ENCODE results near the gene NTSR1.

NTSR1 gene

GRCh38 chr20:62695448-62696414, 12.9 kb upstream of the NTSR1 start:
- Mint-ChIP-seq H3K27ac (no peak overlapping the region), H3K36me3 (no peaks in the 10 kb centered on the region), H3K4me3 (no peak overlapping the region), H3K9me3 (no peaks in the 10 kb centered on the region), H3K4me1 (peaks cover 17% of the 10 kb centered on the region), H3K27me3 (peaks cover 57% of the 10 kb centered on the region)
- ATAC-seq, result no peak

- Mint-ChIP-seq H3K4me1 (peaks cover 9% of the 10 kb centered on the region), H3K27ac (no peak overlapping the region), H3K9me3 (no peaks in the 10 kb centered on the region), H3K36me3 (no peaks in the 10 kb centered on the region), H3K27me3 (peaks cover 55% of the 10 kb centered on the region), H3K4me3 (no peak overlapping the region)
- no peak for ATAC-seq
These were observed 12.1 kb upstream of the NTSR1 start for GRCh38 chr20:62696434-62696957.

GRCh38 chr20:62696989-62697388, 11.6 kb upstream of the NTSR1 start:
- Mint-ChIP-seq H3K9me3 (no peaks in the 10 kb centered on the region), H3K27ac (no peak overlapping the region), H3K4me1 (peaks cover 5% of the 10 kb centered on the region), H3K27me3 (peaks cover 55% of the 10 kb centered on the region), H3K36me3 (no peaks in the 10 kb centered on the region), H3K4me3 (no peak overlapping the region)
- no peak for ATAC-seq

GRCh38 chr20:62697468-62697912, 11.1 kb upstream of the NTSR1 start:
- peaks cover 5% of the 10 kb centered on the region for H3K4me1 Mint-ChIP-seq
- no peak overlapping the region for H3K4me3 Mint-ChIP-seq
- peaks cover 55% of the 10 kb centered on the region for H3K27me3 Mint-ChIP-seq
- H3K9me3 Mint-ChIP-seq, result no peaks in the 10 kb centered on the region
- no peak for ATAC-seq
- no peaks in the 10 kb centered on the region for H3K36me3 Mint-ChIP-seq
- H3K27ac Mint-ChIP-seq, result no peak overlapping the region

GRCh38 chr20:62698231-62698630, 10.4 kb upstream of the NTSR1 start:
- Mint-ChIP-seq H3K4me3 (no peak overlapping the region), H3K27ac (no peak overlapping the region), H3K9me3 (no peaks in the 10 kb centered on the region), H3K4me1 (peaks cover 3% of the 10 kb centered on the region), H3K27me3 (peaks cover 54% of the 10 kb centered on the region), H3K36me3 (no peaks in the 10 kb centered on the region)
- no peak for ATAC-seq

GRCh38 chr20:62699296-62699695, 9.3 kb upstream of the NTSR1 start:
- H3K9me3 Mint-ChIP-seq, result no peaks in the 10 kb centered on the region
- no peak overlapping the region for H3K4me3 Mint-ChIP-seq
- no peaks in the 10 kb centered on the region for H3K36me3 Mint-ChIP-seq
- H3K27ac Mint-ChIP-seq, result no peak overlapping the region
- H3K4me1 Mint-ChIP-seq, result peaks cover 7% of the 10 kb centered on the region
- ATAC-seq, result no peak
- peaks cover 55% of the 10 kb centered on the region for H3K27me3 Mint-ChIP-seq

GRCh38 chr20:62699741-62700140, 8.9 kb upstream of the NTSR1 start:
- ATAC-seq, result no peak
- no peaks in the 10 kb centered on the region for H3K36me3 Mint-ChIP-seq

GRCh38 chr20:62700261-62700930, 8.2 kb upstream of the NTSR1 start:
- no peaks in the 10 kb centered on the region for H3K9me3 Mint-ChIP-seq
- H3K4me3 Mint-ChIP-seq, result no peak overlapping the region
- no peak for ATAC-seq
- H3K27me3 Mint-ChIP-seq, result peaks cover 55% of the 10 kb centered on the region
- peaks cover 7% of the 10 kb centered on the region for H3K4me1 Mint-ChIP-seq
- no peak overlapping the region for H3K27ac Mint-ChIP-seq
- no peaks in the 10 kb centered on the region for H3K36me3 Mint-ChIP-seq

More at GRCh38 chr20:62699741-62700140, 8.9 kb upstream of the NTSR1 start:
- Mint-ChIP-seq H3K4me3 (no peak overlapping the region), H3K27ac (no peak overlapping the region), H3K4me1 (peaks cover 7% of the 10 kb centered on the region), H3K9me3 (no peaks in the 10 kb centered on the region), H3K27me3 (peaks cover 55% of the 10 kb centered on the region)

GRCh38 chr20:62701161-62702012, 7.2 kb upstream of the NTSR1 start:
- H3K36me3 Mint-ChIP-seq, result no peaks in the 10 kb centered on the region
- peaks cover 61% of the 10 kb centered on the region for H3K27me3 Mint-ChIP-seq
- no peak overlapping the region for H3K4me3 Mint-ChIP-seq
- no peak for ATAC-seq
- H3K4me1 Mint-ChIP-seq, result peaks cover 7% of the 10 kb centered on the region
- H3K9me3 Mint-ChIP-seq, result no peaks in the 10 kb centered on the region
- no peak overlapping the region for H3K27ac Mint-ChIP-seq

- ATAC-seq, result peak; percentile 18
- no peak overlapping the region for H3K27ac Mint-ChIP-seq
- peaks cover 7% of the 10 kb centered on the region for H3K4me1 Mint-ChIP-seq
- H3K36me3 Mint-ChIP-seq, result no peaks in the 10 kb centered on the region
- no peak overlapping the region for H3K4me3 Mint-ChIP-seq
- peaks cover 64% of the 10 kb centered on the region for H3K27me3 Mint-ChIP-seq
- no peaks in the 10 kb centered on the region for H3K9me3 Mint-ChIP-seq
These were observed 6.7 kb upstream of the NTSR1 start for GRCh38 chr20:62702013-62702300.

- Mint-ChIP-seq H3K27me3 (peaks cover 65% of the 10 kb centered on the region), H3K4me3 (no peak overlapping the region), H3K4me1 (peaks cover 10% of the 10 kb centered on the region), H3K36me3 (no peaks in the 10 kb centered on the region), H3K27ac (no peak overlapping the region), H3K9me3 (no peaks in the 10 kb centered on the region)
- ATAC-seq, result no peak
These were observed 5.5 kb upstream of the NTSR1 start for GRCh38 chr20:62702895-62703852.

GRCh38 chr20:62703853-62704228, 4.8 kb upstream of the NTSR1 start:
- H3K4me3 Mint-ChIP-seq, result no peak overlapping the region
- H3K27me3 Mint-ChIP-seq, result peaks cover 69% of the 10 kb centered on the region
- peaks cover 12% of the 10 kb centered on the region for H3K4me1 Mint-ChIP-seq
- no peak overlapping the region for H3K27ac Mint-ChIP-seq
- no peak for ATAC-seq
- H3K36me3 Mint-ChIP-seq, result no peaks in the 10 kb centered on the region
- no peaks in the 10 kb centered on the region for H3K9me3 Mint-ChIP-seq

GRCh38 chr20:62704341-62704948, 4.2 kb upstream of the NTSR1 start:
- no peak overlapping the region for H3K27ac Mint-ChIP-seq
- no peaks in the 10 kb centered on the region for H3K36me3 Mint-ChIP-seq
- H3K27me3 Mint-ChIP-seq, result peaks cover 71% of the 10 kb centered on the region
- no peak for ATAC-seq
- H3K4me1 Mint-ChIP-seq, result peaks cover 12% of the 10 kb centered on the region
- no peak overlapping the region for H3K4me3 Mint-ChIP-seq
- no peaks in the 10 kb centered on the region for H3K9me3 Mint-ChIP-seq

GRCh38 chr20:62705627-62706026, 3.0 kb upstream of the NTSR1 start:
- no peak overlapping the region for H3K4me3 Mint-ChIP-seq
- no peaks in the 10 kb centered on the region for H3K9me3 Mint-ChIP-seq
- no peaks in the 10 kb centered on the region for H3K36me3 Mint-ChIP-seq
- peaks cover 83% of the 10 kb centered on the region for H3K27me3 Mint-ChIP-seq
- no peak overlapping the region for H3K27ac Mint-ChIP-seq
- H3K4me1 Mint-ChIP-seq, result peaks cover 12% of the 10 kb centered on the region
- no peak for ATAC-seq
